HTERT RPE-1 (cell line): ENCODE data around the gene IP6K2.

Experiments used
- in situ Hi-C: fragments of 300-500 bp; cut with MboI; formaldehyde crosslinking; loops from 4 replicates; pipeline ENCODE4 v1.14.3; 2020; ENCODE audit warnings: low sequenced_read_pairs

The IP6K2 gene

DNA sequence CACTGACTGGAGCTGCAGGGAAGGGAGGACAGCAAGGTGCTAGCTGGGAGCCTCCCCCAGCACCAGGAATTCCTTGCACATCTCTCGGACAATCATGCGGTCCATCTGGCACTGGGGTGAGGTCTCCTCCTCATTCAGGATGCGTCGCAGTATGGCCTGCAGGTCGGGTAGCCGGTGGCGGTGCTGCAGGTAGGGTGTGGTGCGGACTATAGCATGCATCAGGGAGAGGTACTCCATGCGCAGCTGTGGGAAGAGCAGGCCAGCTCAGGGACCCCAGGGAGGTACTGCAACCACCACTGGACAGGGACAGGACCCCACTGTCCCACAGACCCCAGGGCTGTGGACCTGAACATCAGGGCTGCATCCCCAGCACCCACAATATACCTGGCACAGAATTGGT lies 42.5 kb downstream of the IP6K2 start:
- in situ Hi-C loops: no loop called here

- in situ Hi-C loops: no loop called here
Measured at GRCh38 chr3:48672522-48672921, 44.5 kb downstream of the IP6K2 start.

DNA sequence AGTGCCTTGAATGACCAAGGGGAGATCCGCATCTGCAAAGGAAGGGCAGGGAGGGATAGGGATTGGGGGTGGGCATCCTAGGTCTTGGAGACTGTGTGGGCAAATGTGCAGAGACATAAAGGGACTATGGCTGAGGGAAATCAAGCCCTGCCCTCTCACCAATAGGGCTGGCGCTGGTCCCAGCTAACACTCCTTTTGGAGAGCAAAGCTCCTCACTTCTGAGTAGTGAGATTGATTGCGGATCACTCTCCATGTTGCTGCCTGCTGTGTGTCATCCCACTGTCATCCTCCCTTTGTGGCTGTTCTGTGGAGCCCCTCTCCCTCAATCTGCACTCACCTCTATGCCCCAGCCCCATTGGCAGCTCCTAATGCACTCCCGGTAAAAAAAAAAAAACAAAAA lies 52.1 kb downstream of the IP6K2 start:
- in situ Hi-C loops: no loop called here

GRCh38 chr3:48664313-48664644 lies 52.7 kb downstream of the IP6K2 start:
- in situ Hi-C loops: no loop called here

DNA sequence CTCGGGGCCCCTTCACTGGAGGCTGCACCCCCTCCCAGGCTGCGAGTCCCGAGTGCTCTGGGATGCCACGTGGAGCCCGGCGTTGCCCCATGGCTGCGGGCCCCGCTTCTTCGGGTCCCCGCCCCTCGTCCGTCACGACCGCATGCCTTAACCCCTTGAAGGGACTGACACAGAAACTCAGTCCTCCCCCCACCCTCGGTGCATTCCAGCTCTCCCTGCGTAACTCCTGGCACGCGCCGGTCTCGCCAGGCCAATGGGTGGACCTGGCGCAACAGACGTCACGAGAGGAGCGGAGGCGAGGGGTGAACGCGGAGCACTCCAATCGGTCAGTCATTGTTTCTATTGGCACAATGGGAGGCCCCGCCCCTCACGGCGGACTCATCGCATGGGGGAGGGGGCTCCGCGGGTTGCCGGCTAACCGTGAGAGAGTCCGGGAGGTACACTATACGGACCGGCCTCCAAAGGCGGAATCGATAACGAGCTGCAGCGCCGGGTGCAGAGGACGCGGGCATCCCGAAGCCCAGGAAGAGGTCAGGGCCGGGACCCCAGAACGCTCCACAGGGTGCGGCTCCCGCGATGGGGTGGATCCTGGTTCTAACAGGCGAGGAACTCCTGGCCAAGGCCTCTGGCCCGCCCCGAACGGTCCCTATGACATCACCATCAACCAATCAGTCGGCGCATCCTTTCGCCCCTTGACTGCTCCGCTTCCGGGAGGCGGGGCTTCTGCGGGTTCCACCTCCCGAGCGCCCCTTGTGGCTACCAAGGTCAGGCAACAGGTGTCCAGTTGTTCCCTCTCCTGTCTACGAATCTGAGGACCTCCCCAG lies 53.3 kb downstream of the IP6K2 start:
- in situ Hi-C loops: no loop called here

- in situ Hi-C loops: no loop called here
Measured at GRCh38 chr3:48662753-48663488, 54.1 kb downstream of the IP6K2 start, which contains the start of gene CELSR3. Gene CELSR3, minus strand, starts transcription at chr3:48662886. Its CDS starts 252 bp downstream, at chr3:48662634.

DNA sequence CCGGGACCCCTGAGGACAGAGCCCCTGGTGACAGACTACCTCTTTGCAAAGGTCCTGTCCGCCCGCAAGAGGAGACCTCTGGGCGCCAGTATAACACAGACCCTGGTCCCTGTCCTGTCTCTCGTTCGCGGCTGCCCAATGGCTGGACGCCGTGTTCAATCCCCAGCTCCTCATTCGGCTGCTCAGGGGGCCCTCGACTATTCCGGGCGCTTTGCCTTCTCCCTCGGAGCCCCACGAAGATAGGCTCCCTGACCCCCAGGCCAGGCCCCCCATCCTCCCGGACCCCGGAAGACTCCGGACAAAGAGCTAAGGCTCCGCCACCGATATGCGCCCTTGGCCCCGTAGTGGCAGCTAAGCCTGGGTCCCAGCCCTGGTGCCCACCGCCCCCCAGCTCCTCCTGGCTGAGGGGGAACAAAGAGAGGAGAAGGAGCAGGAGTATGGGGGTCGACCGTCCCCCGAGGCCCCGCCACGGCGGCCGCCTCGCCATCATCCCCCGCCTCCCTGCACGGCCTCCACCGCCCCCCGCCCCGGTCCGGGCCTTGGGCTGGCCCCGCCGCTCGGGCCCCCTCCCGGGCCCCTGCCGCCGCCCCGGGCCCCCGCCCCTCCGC lies 54.8 kb downstream of the IP6K2 start:
- in situ Hi-C loops: no loop called here

- in situ Hi-C loops: no loop called here
Measured at GRCh38 chr3:48661501-48662144, 55.4 kb downstream of the IP6K2 start.

DNA sequence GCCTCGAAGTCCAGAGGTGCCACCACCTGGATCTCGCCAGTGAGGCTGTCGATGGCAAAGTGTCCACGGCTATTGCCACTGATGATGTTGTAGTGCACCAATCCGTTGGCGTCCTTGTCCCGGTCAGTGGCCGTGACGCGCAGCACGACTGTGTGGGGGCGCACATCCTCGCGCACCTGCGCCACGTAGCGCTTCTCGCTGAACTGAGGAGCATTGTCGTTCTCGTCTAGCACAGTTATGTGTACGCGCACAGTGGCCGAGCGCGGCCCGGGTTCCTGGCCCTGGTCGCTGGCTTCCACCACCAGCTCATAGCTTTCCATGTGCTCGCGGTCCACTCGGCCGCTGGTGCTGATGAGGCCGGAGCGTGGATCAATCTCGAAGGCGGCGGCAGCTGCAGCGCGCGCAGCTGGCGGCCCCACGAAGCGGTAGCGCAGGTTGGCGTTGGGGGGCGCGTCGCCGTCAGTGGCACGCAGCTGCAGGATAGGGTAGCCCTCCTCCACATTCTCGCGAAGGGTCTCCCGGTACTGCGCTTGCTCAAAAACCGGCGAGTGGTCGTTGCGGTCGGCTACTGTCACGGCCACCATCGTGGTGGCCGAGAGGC lies 56.1 kb downstream of the IP6K2 start:
- in situ Hi-C loops: no loop called here

DNA sequence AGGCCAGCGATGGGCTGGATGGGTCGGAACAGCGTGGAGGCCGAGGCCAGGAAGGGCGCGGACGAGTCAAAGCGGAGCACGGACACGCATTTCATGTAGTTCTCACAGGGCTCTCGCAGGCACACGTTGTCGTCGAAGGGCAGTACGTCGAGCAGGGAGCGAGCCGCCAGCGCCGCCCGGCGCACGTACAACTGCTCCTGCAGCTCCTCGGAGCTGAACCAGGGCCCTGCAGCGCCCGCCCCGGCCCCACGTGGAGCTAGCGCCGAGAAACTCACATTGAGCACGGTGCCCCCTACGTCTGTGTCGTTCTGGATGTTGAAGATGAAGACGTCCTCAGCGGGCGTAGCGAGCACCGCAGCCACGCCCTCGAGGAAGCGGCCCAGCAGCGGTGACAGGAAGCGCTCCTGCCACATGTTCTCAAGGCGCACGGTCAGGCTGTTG lies 60.2 kb downstream of the IP6K2 start:
- in situ Hi-C loops: no loop called here

DNA sequence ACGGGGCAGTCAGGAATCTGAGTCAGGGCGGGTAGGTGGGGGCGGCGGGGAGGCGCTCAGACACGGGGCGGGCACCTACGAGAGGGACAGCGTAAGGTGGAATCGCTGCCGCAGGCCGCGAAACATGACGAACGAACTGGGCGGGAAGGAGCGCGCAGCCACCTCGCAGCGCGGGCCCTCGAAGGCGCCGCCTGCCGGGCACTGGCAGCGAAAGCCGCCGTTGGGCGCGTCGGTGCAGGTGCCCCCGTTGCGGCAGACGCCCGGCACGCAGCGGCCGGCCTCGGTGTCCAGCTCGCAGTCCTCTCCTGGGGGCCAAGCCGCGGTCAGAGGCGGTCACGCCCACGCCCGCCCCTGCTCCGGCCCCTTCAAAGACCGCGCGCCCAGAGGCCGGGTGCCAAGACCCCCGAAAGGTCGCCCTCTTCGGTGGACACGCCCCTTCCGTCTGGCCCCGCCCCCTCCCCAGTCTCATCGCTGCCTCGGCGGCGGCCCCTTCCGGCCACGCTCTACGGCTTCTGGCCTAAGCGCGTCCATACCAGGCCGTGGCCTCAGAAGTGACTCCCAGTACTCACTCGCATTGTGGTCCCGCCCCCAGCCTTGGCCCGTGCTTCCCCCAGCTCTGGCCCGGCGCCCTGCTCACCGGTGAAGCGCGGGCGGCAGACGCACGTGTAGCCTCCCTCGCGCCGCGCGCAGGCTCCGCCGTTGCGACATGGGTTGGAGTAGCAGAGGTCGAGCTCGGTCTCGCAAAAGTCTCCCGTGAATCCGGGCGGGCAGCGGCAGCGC lies 60.8 kb downstream of the IP6K2 start:
- in situ Hi-C loops: no loop called here

- in situ Hi-C loops: no loop called here
Measured at GRCh38 chr3:48655606-48656005, 61.4 kb downstream of the IP6K2 start.

GRCh38 chr3:48655063-48655462 lies 62.0 kb downstream of the IP6K2 start:
- in situ Hi-C loops: no loop called here

GRCh38 chr3:48652923-48653715 lies 63.9 kb downstream of the IP6K2 start:
- in situ Hi-C loops: no loop called here

- in situ Hi-C loops: no loop called here
Measured at GRCh38 chr3:48651771-48652170, 65.2 kb downstream of the IP6K2 start.

DNA sequence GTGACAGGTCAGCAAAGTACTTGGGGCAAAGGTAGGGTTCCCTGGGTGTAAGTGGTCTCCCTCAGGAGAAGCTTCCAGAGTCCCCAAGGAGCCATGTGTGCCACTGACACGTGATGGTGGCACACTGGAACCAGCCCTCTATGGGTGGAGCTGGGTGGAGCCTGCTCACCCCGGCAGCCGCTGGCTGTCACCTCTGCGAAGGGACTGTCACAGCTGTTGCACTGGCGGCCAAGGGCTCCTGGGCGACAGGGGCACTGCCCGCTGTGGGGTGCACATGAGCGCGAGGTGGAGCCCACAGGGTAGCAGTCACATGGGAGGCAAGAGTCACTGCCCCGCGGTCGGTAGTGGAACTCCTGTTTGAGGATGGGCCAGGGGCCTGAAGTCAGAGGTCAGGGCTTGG lies 66.3 kb downstream of the IP6K2 start:
- in situ Hi-C loops: no loop called here

DNA sequence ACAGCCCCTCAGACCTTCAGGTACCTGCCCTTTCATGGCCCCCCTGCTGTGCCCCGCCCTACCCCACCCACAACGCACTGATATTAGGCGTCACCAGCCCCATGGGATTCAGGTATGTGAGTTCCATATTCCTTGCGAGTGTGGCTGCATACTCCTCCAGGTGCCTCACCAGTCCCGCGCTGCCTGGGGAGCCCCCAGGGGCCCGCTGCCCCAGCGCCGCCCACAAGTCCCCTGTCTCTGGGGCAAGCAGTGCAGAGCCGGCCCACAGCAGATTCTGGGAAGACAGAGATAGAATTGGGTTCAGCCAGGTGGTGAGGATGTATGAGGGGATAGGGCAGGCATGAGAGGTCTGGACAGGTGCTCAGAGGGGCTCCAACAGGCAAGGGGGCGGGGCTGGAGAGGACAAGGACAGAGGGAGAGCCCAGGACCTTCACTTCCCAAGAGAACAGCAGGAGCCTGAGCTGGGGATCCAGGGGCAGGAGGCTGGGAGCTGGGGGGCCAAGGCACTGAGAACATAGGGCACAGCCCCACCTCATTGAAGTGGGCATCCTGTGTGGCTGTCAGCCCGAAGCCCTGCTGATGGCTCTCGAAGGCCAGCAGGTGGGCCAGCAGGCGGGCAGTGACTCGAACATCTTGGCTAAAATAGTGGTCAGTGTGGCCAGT lies 68.7 kb downstream of the IP6K2 start:
- in situ Hi-C loops: no loop called here

GRCh38 chr3:48647714-48648113 lies 69.3 kb downstream of the IP6K2 start:
- in situ Hi-C loops: no loop called here
